ENCODE data around the gene RCN2. TPM values are rescaled to one million over a fixed set of nuclear protein-coding genes. Genes with fewer than 3 reads are reported as not detected.

The RCN2 gene
- total RNA-seq, 1 donor from 2014 or later = 645 TPM

- no peak overlapping the region for H3K4me3 Mint-ChIP-seq
Measured at GRCh38 chr15:76913737-76914136, 17.8 kb upstream of the RCN2 start.

GRCh38 chr15:76916369-76916768 lies 15.2 kb upstream of the RCN2 start:
- Histone ChIP-seq H3K4me2 (no peak overlapping the region), H2AFZ (replicated peaks) (no peak overlapping the region), H3K27me3 (no peaks in the 10 kb centered on the region), H3K4me3 (no peak overlapping the region), H3K36me3 (no peaks in the 10 kb centered on the region), H3K9me3 (ENCODE audit: low read depth) (no peaks in the 10 kb centered on the region), H3F3A (ENCODE audit: low read depth) (no peaks in the 10 kb centered on the region), H3K4me1 (no peaks in the 10 kb centered on the region), H3K79me2 (ENCODE audit: low read depth) (no peaks in the 10 kb centered on the region), H4K20me1 (ENCODE audit: low read depth) (no peaks in the 10 kb centered on the region), H3K9ac (no peak overlapping the region), H3K27ac (no peak overlapping the region)
- Mint-ChIP-seq H3K27me3 (ENCODE audit: insufficient read depth, low read depth) (peaks cover 8% of the 10 kb centered on the region), H3K4me1 (no peaks in the 10 kb centered on the region), H3K4me3 (no peak overlapping the region), H3K36me3 (no peaks in the 10 kb centered on the region), H3K27ac (no peak overlapping the region), H3K9me3 (no peaks in the 10 kb centered on the region)
- no peak for DNase-seq (ENCODE audit: low spot score)
- no peak for TF ChIP-seq EZH2 (IDR thresholded peaks at IDR 0.05)
- TF ChIP-seq EZH2phosphoT487 (IDR thresholded peaks at IDR 0.05) = no peak
- TF ChIP-seq CTCF (IDR thresholded peaks at IDR 0.05) = no peak

More at GRCh38 chr15:76913737-76914136, 17.8 kb upstream of the RCN2 start:
- Histone ChIP-seq H3K9ac (no peak overlapping the region), H4K20me1 (ENCODE audit: low read depth) (no peaks in the 10 kb centered on the region), H3K4me2 (no peak overlapping the region), H3F3A (ENCODE audit: low read depth) (no peaks in the 10 kb centered on the region), H3K27ac (no peak overlapping the region), H2AFZ (replicated peaks) (no peak overlapping the region), H3K79me2 (ENCODE audit: low read depth) (no peaks in the 10 kb centered on the region), H3K9me3 (ENCODE audit: low read depth) (no peaks in the 10 kb centered on the region), H3K36me3 (no peaks in the 10 kb centered on the region), H3K4me3 (no peak overlapping the region), H3K27me3 (no peaks in the 10 kb centered on the region), H3K4me1 (no peaks in the 10 kb centered on the region)
- Mint-ChIP-seq H3K9me3 (no peaks in the 10 kb centered on the region), H3K27me3 (ENCODE audit: insufficient read depth, low read depth) (peaks cover 9% of the 10 kb centered on the region), H3K36me3 (no peaks in the 10 kb centered on the region), H3K4me1 (no peaks in the 10 kb centered on the region), H3K27ac (no peak overlapping the region)
- TF ChIP-seq EZH2 (IDR thresholded peaks at IDR 0.05) = no peak
- no peak for TF ChIP-seq EZH2phosphoT487 (IDR thresholded peaks at IDR 0.05)
- no peak for TF ChIP-seq CTCF (IDR thresholded peaks at IDR 0.05)
- no peak for DNase-seq (ENCODE audit: low spot score)

- Histone ChIP-seq H3K4me1 (peaks cover 46% of the 10 kb centered on the region), H3K9me3 (ENCODE audit: low read depth) (no peaks in the 10 kb centered on the region), H3K9ac (no peak overlapping the region), H3F3A (ENCODE audit: low read depth) (peaks cover 37% of the 10 kb centered on the region), H3K27me3 (no peaks in the 10 kb centered on the region), H3K27ac (no peak overlapping the region), H3K36me3 (peaks cover 6% of the 10 kb centered on the region), H3K4me3 (no peak overlapping the region), H2AFZ (replicated peaks) (peak overlapping the region; percentile 21), H4K20me1 (ENCODE audit: low read depth) (peaks cover 8% of the 10 kb centered on the region), H3K79me2 (ENCODE audit: low read depth) (peaks cover 16% of the 10 kb centered on the region), H3K4me2 (peak overlapping the region; percentile 79)
- no peak for DNase-seq (ENCODE audit: low spot score)
- Mint-ChIP-seq H3K36me3 (peaks cover 2% of the 10 kb centered on the region), H3K4me1 (peaks cover 25% of the 10 kb centered on the region), H3K27me3 (ENCODE audit: insufficient read depth, low read depth) (peaks cover 3% of the 10 kb centered on the region), H3K27ac (no peak overlapping the region), H3K4me3 (no peak overlapping the region), H3K9me3 (no peaks in the 10 kb centered on the region)
- TF ChIP-seq EZH2phosphoT487 (IDR thresholded peaks at IDR 0.05) (no peak), EZH2 (IDR thresholded peaks at IDR 0.05) (no peak), CTCF (IDR thresholded peaks at IDR 0.05) (no peak)
Measured at GRCh38 chr15:76928201-76928600, 3.3 kb upstream of the RCN2 start.

Data from neural progenitor cell (in vitro differentiated cells).